ENCODE results near the gene SPATA13.
"Not testable (repeated sequence)": the region's sequence is repeated elsewhere in the genome, so short reads cannot be mapped to it uniquely, and the experiment has no call there.

Gene SPATA13

DNA sequence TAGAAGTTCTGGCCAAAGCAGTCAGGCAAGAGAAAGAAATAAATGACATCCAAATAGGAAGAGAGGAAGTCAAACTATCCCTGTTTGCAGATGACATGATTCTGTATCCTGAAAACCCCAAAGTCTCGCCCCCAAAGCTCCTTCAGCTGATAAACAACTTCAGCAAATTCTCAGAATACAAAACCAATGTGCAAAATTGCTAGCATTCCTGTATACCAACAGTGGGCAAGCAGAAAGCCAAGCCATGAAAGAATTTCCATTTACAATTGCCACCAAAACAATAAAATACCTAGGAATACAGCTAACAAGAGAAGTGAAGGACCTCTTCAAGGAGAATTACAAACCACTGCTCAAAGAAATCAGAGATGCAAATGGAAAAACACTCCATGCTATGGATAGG lies 44.6 kb downstream of the SPATA13 start:
- peaks cover 6 to 14% of the 10 kb centered on the region in 2 donors for H3K4me1 ChIP-seq (ENCODE audit: control insufficient read depth in 1 of 2, insufficient read depth in 2 of 2, low read length in 2 of 2)
- H3K36me3 ChIP-seq (ENCODE audit: control insufficient read depth in 1 of 2, insufficient read depth in 2 of 2, low read length in 2 of 2) = not testable (repeated sequence)

DNA sequence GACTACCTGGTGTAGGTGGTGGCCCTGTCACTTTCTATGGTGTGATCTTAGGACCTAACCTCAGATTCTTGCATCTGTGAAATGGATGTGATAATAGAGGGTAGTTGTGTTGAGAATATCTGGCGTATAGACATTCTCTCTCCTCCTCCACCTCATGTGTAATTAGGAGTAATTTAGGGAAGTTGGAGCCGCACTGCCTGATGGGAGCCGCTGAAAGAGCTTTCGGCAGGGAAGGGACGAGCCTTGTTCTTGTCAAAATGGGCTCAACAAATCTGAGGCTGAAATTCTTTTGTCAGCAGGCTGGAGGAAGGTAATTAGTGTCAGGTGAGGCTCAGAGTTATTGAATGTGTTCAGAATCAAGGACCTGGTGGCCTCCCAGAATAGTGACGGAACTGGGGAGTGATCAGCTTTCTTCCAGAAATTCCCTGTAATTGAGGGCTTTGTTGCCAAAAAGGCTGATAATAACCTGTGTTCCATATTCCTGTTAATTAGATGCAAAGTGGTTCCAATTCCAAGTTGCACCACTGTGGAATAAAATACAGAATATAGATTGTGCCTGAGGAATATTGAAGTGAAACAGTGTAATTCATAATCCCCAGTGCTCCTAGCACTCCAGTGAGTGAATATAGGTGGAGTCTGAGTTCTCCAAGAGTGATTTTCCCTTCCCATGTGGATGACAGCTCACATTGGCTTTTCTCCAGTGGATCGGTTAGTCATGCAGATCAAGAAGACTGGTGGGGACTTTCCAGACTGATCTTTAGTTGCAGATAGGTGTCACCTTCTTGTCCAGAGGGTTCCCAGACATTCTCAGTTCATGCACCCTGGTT lies 47.5 kb downstream of the SPATA13 start:
- Histone ChIP-seq H3K9ac (ENCODE audit: low read depth in 1 of 2, low read length in 2 of 2) (no peak overlapping the region), H3K27me3 (ENCODE audit: control insufficient read depth in 1 of 2, insufficient read depth in 2 of 2, low read length in 2 of 2) (no peaks in the 10 kb centered on the region), H3K4me1 (ENCODE audit: control insufficient read depth in 1 of 2, insufficient read depth in 2 of 2, low read length in 2 of 2) (peaks cover 6 to 14% of the 10 kb centered on the region in 2 donors), H3K4me3 (ENCODE audit: low read depth in 1 of 2, low read length in 2 of 2) (no peak overlapping the region), H3K9me3 (ENCODE audit: control insufficient read depth in 1 of 2, low read length in 2 of 2) (no peaks in the 10 kb centered on the region), H3K36me3 (ENCODE audit: control insufficient read depth in 1 of 2, insufficient read depth in 2 of 2, low read length in 2 of 2) (no peaks in the 10 kb centered on the region), H3K27ac (ENCODE audit: low read depth, low read length) (no peak overlapping the region)

More for the DNA sequence above, 44.6 kb downstream of the SPATA13 start:
- H3K9me3 ChIP-seq (ENCODE audit: control insufficient read depth in 1 of 2, low read length in 2 of 2); H3K9ac ChIP-seq (ENCODE audit: low read depth in 1 of 2, low read length in 2 of 2); H3K4me3 ChIP-seq (ENCODE audit: low read depth in 1 of 2, low read length in 2 of 2); H3K27ac ChIP-seq (ENCODE audit: low read depth, low read length); H3K27me3 ChIP-seq (ENCODE audit: control insufficient read depth in 1 of 2, insufficient read depth in 2 of 2, low read length in 2 of 2): not testable (repeated sequence)

DNA sequence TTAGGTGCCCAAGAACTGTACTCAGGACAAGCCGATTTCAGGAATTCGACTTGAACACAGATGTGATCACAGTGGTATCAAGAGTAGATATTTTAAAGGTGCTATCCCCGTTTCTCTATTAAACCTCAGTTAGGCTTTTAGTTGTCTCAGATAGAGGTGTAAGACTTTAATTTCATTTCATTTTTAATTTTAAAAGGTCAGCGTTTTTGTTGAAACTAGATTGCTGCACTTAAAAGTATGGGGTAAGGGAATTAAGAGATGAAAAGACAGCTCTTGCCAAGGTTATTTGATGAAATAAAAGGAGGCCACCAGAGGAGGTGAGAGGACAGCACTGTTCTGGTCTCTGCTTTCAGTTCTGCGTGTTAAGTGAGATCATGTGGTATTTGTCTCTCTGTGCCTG lies 48.6 kb downstream of the SPATA13 start:
- Histone ChIP-seq H3K4me1 (ENCODE audit: control insufficient read depth in 1 of 2, insufficient read depth in 2 of 2, low read length in 2 of 2) (peaks cover 6 to 10% of the 10 kb centered on the region in 2 donors), H3K4me3 (ENCODE audit: low read depth in 1 of 2, low read length in 2 of 2) (no peak overlapping the region), H3K9me3 (ENCODE audit: control insufficient read depth in 1 of 2, low read length in 2 of 2) (no peaks in the 10 kb centered on the region), H3K36me3 (ENCODE audit: control insufficient read depth in 1 of 2, insufficient read depth in 2 of 2, low read length in 2 of 2) (no peaks in the 10 kb centered on the region), H3K27ac (ENCODE audit: low read depth, low read length) (no peak overlapping the region), H3K9ac (ENCODE audit: low read depth in 1 of 2, low read length in 2 of 2) (no peak overlapping the region), H3K27me3 (ENCODE audit: control insufficient read depth in 1 of 2, insufficient read depth in 2 of 2, low read length in 2 of 2) (no peaks in the 10 kb centered on the region)

DNA sequence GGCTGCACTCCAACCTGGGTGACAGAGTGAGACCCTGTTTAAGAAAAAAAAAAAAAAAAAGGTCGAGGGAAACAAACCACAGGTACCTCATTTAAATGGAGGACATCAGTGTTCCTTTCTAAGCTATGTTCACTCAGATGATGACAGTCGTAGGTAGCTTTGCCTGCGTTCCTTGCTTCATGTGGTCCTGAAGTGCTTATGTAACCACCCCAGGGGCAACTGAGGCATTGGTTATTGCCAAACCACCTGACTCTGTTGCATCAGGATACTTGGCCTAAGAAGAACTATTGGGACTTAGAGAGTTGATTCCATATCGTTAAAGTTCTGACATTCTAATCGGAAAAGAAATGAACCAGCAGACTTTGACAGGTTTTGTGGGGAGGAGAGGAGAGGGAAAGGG lies 51.7 kb downstream of the SPATA13 start:
- Histone ChIP-seq H3K4me3 (ENCODE audit: low read depth in 1 of 2, low read length in 2 of 2) (no peak overlapping the region), H3K9me3 (ENCODE audit: control insufficient read depth in 1 of 2, low read length in 2 of 2) (no peaks in the 10 kb centered on the region), H3K27me3 (ENCODE audit: control insufficient read depth in 1 of 2, insufficient read depth in 2 of 2, low read length in 2 of 2) (no peaks in the 10 kb centered on the region), H3K36me3 (ENCODE audit: control insufficient read depth in 1 of 2, insufficient read depth in 2 of 2, low read length in 2 of 2) (no peaks in the 10 kb centered on the region), H3K9ac (ENCODE audit: low read depth in 1 of 2, low read length in 2 of 2) (no peak overlapping the region), H3K4me1 (ENCODE audit: control insufficient read depth in 1 of 2, insufficient read depth in 2 of 2, low read length in 2 of 2) (peaks cover 18 to 20% of the 10 kb centered on the region in 2 donors), H3K27ac (ENCODE audit: low read depth, low read length) (no peak overlapping the region)

DNA sequence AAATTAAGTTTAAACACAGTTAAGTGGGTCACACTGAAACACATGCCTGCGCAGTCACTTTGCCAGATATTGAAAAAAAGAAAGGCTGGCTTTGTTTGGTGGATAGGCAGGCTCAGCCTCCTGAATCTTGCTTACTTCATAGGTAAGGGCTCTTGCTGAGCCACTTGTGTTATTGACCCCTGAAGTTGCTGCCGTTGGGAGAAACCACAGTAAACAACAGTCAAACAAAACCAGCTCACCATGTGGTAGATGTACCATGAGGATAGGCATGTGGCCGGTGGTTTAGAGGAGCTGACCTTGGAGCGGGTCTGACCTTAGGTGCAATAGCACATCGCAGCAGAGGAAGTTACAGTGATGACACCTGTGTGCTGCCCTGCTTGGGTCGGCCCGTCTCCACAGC lies 52.2 kb downstream of the SPATA13 start:
- Histone ChIP-seq H3K4me1 (ENCODE audit: control insufficient read depth in 1 of 2, insufficient read depth in 2 of 2, low read length in 2 of 2) (peaks cover 22% of the 10 kb centered on the region in 2 donors), H3K27me3 (ENCODE audit: control insufficient read depth in 1 of 2, insufficient read depth in 2 of 2, low read length in 2 of 2) (no peaks in the 10 kb centered on the region), H3K9ac (ENCODE audit: low read depth in 1 of 2, low read length in 2 of 2) (no peak overlapping the region), H3K9me3 (ENCODE audit: control insufficient read depth in 1 of 2, low read length in 2 of 2) (no peaks in the 10 kb centered on the region), H3K27ac (ENCODE audit: low read depth, low read length) (no peak overlapping the region), H3K4me3 (ENCODE audit: low read depth in 1 of 2, low read length in 2 of 2) (no peak overlapping the region), H3K36me3 (ENCODE audit: control insufficient read depth in 1 of 2, insufficient read depth in 2 of 2, low read length in 2 of 2) (no peaks in the 10 kb centered on the region)

DNA sequence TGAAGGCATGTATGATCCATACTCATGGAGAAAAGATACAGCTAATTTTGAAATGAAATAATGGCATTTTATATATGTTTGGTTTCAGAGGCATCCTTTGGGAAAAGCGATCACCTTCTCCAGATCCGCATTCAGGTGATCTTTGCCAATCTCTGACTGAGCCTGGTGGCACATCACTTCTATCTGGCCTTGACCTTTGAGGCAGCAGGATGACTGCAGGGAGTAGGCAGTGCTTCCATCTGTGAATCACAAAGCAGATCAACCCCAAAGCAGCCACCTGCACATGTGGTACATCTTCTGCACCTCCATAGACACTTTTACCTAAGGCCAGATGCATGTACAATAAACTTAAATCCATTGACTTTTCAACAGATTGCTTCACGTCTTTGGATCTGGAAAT lies 53.4 kb downstream of the SPATA13 start:
- H3K27ac ChIP-seq (ENCODE audit: low read depth, low read length) = no peak overlapping the region

DNA sequence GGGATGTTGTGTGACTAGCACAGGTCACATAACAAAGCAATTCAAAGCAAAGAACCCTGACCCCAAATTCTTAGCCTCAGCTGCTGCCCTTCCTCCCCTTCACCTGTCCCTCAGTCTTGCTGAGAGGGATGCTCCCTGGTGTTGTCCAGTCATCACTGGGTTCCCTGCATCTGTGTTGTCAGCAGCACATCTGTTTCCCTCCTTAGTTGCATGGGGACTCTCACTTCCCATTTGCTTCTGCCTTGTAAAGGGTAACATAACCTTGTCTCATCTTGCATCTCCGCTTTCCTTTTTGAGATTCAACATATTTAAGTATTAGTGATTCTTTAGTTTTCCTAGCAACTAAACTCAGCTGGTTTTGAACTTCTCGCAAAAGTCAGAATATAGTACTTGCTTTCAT lies 54.0 kb downstream of the SPATA13 start:
- Histone ChIP-seq H3K27ac (ENCODE audit: low read depth, low read length) (no peak overlapping the region), H3K27me3 (ENCODE audit: control insufficient read depth in 1 of 2, insufficient read depth in 2 of 2, low read length in 2 of 2) (no peaks in the 10 kb centered on the region), H3K4me1 (ENCODE audit: control insufficient read depth in 1 of 2, insufficient read depth in 2 of 2, low read length in 2 of 2) (peaks cover 25 to 27% of the 10 kb centered on the region in 2 donors), H3K9me3 (ENCODE audit: control insufficient read depth in 1 of 2, low read length in 2 of 2) (no peaks in the 10 kb centered on the region), H3K9ac (ENCODE audit: low read depth in 1 of 2, low read length in 2 of 2) (no peak overlapping the region), H3K4me3 (ENCODE audit: low read depth in 1 of 2, low read length in 2 of 2) (no peak overlapping the region), H3K36me3 (ENCODE audit: control insufficient read depth in 1 of 2, insufficient read depth in 2 of 2, low read length in 2 of 2) (no peaks in the 10 kb centered on the region)

More for the DNA sequence above, 53.4 kb downstream of the SPATA13 start:
- Histone ChIP-seq H3K36me3 (ENCODE audit: control insufficient read depth in 1 of 2, insufficient read depth in 2 of 2, low read length in 2 of 2) (no peaks in the 10 kb centered on the region), H3K9me3 (ENCODE audit: control insufficient read depth in 1 of 2, low read length in 2 of 2) (no peaks in the 10 kb centered on the region), H3K4me3 (ENCODE audit: low read depth in 1 of 2, low read length in 2 of 2) (no peak overlapping the region), H3K27me3 (ENCODE audit: control insufficient read depth in 1 of 2, insufficient read depth in 2 of 2, low read length in 2 of 2) (no peaks in the 10 kb centered on the region), H3K4me1 (ENCODE audit: control insufficient read depth in 1 of 2, insufficient read depth in 2 of 2, low read length in 2 of 2) (peaks cover 22 to 25% of the 10 kb centered on the region in 2 donors), H3K9ac (ENCODE audit: low read depth in 1 of 2, low read length in 2 of 2) (no peak overlapping the region)

DNA sequence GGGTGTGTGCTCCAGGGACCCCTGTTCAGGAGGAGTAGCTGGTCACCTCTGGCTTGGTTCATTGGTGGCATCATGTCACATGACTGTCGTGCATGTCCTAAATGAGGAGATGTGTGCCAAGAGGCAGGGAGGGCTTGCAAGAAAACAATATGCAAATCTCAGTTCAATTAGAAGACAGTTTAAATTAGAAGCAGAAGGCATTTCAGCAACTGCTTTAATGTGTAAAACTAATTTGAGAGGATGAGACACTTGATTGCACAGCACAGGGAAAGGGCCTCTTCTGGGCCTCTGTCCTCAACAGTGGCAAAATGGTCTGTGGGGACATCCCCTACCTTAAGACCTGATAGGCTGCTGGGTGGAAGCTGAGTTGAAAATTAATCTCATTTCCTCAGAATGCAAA lies 54.6 kb downstream of the SPATA13 start:
- H3K4me1 ChIP-seq (ENCODE audit: control insufficient read depth in 1 of 2, insufficient read depth in 2 of 2, low read length in 2 of 2) = peaks cover 30 to 33% of the 10 kb centered on the region in 2 donors
- no peaks in the 10 kb centered on the region for H3K9me3 ChIP-seq (ENCODE audit: control insufficient read depth in 1 of 2, low read length in 2 of 2)
- no peak overlapping the region for H3K4me3 ChIP-seq (ENCODE audit: low read depth in 1 of 2, low read length in 2 of 2)
- no peak overlapping the region for H3K9ac ChIP-seq (ENCODE audit: low read depth in 1 of 2, low read length in 2 of 2)
- no peaks in the 10 kb centered on the region for H3K27me3 ChIP-seq (ENCODE audit: control insufficient read depth in 1 of 2, insufficient read depth in 2 of 2, low read length in 2 of 2)
- no peaks in the 10 kb centered on the region for H3K36me3 ChIP-seq (ENCODE audit: control insufficient read depth in 1 of 2, insufficient read depth in 2 of 2, low read length in 2 of 2)
- H3K27ac ChIP-seq (ENCODE audit: low read depth, low read length) = no peak overlapping the region

DNA sequence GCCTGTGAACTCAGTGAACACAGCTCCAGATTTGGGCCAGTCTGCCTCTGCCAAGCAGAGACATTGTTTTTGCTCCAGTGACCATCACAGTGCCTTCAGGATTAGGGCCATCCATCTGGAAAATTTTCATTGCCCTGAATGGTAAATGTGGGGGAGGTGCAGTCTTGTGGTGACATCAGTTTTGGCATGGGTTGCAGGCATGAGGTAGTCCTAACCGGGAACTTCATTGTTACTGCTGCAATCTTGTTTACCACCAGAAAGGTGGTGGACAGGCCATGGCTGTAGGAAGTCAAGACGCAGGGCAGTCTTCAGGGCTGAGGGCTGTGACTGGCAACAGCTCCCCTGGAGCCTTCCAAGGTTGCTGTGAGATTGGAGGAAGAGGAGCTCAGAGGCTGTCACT lies 55.2 kb downstream of the SPATA13 start:
- Histone ChIP-seq H3K9ac (ENCODE audit: low read depth in 1 of 2, low read length in 2 of 2) (no peak overlapping the region), H3K27me3 (ENCODE audit: control insufficient read depth in 1 of 2, insufficient read depth in 2 of 2, low read length in 2 of 2) (no peaks in the 10 kb centered on the region), H3K27ac (ENCODE audit: low read depth, low read length) (no peak overlapping the region), H3K36me3 (ENCODE audit: control insufficient read depth in 1 of 2, insufficient read depth in 2 of 2, low read length in 2 of 2) (no peaks in the 10 kb centered on the region), H3K9me3 (ENCODE audit: control insufficient read depth in 1 of 2, low read length in 2 of 2) (no peaks in the 10 kb centered on the region), H3K4me3 (ENCODE audit: low read depth in 1 of 2, low read length in 2 of 2) (no peak overlapping the region), H3K4me1 (ENCODE audit: control insufficient read depth in 1 of 2, insufficient read depth in 2 of 2, low read length in 2 of 2) (peaks cover 30 to 38% of the 10 kb centered on the region in 2 donors)

DNA sequence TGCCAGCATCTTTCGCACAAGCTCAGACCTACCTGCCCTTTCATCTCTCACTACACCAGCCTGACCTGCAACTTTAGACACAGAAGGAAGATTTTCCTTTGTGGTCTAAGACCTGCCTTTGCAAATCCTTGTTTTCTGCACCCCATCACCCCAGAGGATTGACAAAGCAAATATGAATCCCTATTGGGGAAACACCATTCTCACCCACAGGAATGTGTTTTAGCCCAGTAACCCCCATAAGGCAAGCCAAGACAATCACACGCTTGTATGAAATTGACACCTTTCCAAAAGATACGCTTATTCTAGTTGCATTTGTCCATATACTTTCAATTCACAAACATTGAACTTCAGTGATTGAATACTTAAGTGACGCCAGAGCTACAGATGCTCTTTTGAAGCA lies 55.7 kb downstream of the SPATA13 start:
- H3K9ac ChIP-seq (ENCODE audit: low read depth in 1 of 2, low read length in 2 of 2) = no peak overlapping the region
- no peaks in the 10 kb centered on the region for H3K9me3 ChIP-seq (ENCODE audit: control insufficient read depth in 1 of 2, low read length in 2 of 2)
- peaks cover 30 to 38% of the 10 kb centered on the region in 2 donors for H3K4me1 ChIP-seq (ENCODE audit: control insufficient read depth in 1 of 2, insufficient read depth in 2 of 2, low read length in 2 of 2)
- no peak overlapping the region for H3K4me3 ChIP-seq (ENCODE audit: low read depth in 1 of 2, low read length in 2 of 2)
- no peak overlapping the region for H3K27ac ChIP-seq (ENCODE audit: low read depth, low read length)
- H3K36me3 ChIP-seq (ENCODE audit: control insufficient read depth in 1 of 2, insufficient read depth in 2 of 2, low read length in 2 of 2) = no peaks in the 10 kb centered on the region
- H3K27me3 ChIP-seq (ENCODE audit: control insufficient read depth in 1 of 2, insufficient read depth in 2 of 2, low read length in 2 of 2) = no peaks in the 10 kb centered on the region
